HEK293 (cell line): Measurements from ENCODE around the gene GRAP2.

Source experiments
- PRDM4 ChIP-seq: fragments of 450-650 bp; formaldehyde crosslinking; IDR thresholded peaks from 2 replicates; pipeline ENCODE4 v1.5.1; 2017; ENCODE audit warnings: missing biosample characterization, missing genetic modification characterization
- TRIM28 ChIP-seq: IDR thresholded peaks from 2 replicates; pipeline ENCODE4 v1.6.1; 2011; ENCODE audit warnings: low read length, control low read depth, borderline replicate concordance
- ZBTB49 ChIP-seq: fragments of 450-650 bp; formaldehyde crosslinking; IDR thresholded peaks from 2 replicates; pipeline ENCODE4 v1.5.1; 2016; ENCODE audit warnings: missing biosample characterization, missing genetic modification characterization, low read depth
- ZFP3 ChIP-seq: fragments of 450-650 bp; formaldehyde crosslinking; IDR thresholded peaks from 2 replicates; pipeline ENCODE4 v1.5.1; 2016; ENCODE audit warnings: low read depth, missing biosample characterization, missing genetic modification characterization
- ZNF138 ChIP-seq: fragments of 450-650 bp; formaldehyde crosslinking; IDR thresholded peaks from 2 replicates; pipeline ENCODE4 v1.5.1; 2016; ENCODE audit warnings: missing biosample characterization, missing genetic modification characterization, borderline replicate concordance
- ZNF16 ChIP-seq: fragments of 450-650 bp; formaldehyde crosslinking; IDR thresholded peaks from 2 replicates; pipeline ENCODE4 v1.5.1; 2016; ENCODE audit warnings: low read depth, missing biosample characterization, missing genetic modification characterization
- ZNF623 ChIP-seq: fragments of 450-650 bp; formaldehyde crosslinking; IDR thresholded peaks from 2 replicates; pipeline ENCODE4 v1.5.1; 2016; ENCODE audit warnings: missing biosample characterization, missing genetic modification characterization
- ZNF785 ChIP-seq: fragments of 450-650 bp; formaldehyde crosslinking; IDR thresholded peaks from 2 replicates; pipeline ENCODE4 v1.5.1; 2016; ENCODE audit warnings: missing biosample characterization, missing genetic modification characterization
- ZNF792 ChIP-seq: fragments of 450-650 bp; formaldehyde crosslinking; IDR thresholded peaks from 2 replicates; pipeline ENCODE4 v1.5.1; 2016; ENCODE audit warnings: missing biosample characterization, missing genetic modification characterization
- TF ChIP-seq, protein P1 (sequence below): fragments of 450-650 bp; formaldehyde crosslinking; IDR thresholded peaks from 2 replicates; pipeline ENCODE4 v1.5.1; 2016; ENCODE audit warnings: missing biosample characterization, missing genetic modification characterization

- TF ChIP-seq ZNF138 (tag by site-specific recombination) (no peak), TRIM28 (no peak), ZFP3 (tag by site-specific recombination) (no peak), ZNF623 (tag by site-specific recombination) (no peak), ZNF785 (tag by site-specific recombination) (no peak), ZNF16 (tag by site-specific recombination) (no peak), ZNF792 (tag by site-specific recombination) (no peak), ZBTB49 (tag by site-specific recombination) (no peak), PRDM4 (tag by site-specific recombination) (no peak)
- TF ChIP-seq, protein P1, sequence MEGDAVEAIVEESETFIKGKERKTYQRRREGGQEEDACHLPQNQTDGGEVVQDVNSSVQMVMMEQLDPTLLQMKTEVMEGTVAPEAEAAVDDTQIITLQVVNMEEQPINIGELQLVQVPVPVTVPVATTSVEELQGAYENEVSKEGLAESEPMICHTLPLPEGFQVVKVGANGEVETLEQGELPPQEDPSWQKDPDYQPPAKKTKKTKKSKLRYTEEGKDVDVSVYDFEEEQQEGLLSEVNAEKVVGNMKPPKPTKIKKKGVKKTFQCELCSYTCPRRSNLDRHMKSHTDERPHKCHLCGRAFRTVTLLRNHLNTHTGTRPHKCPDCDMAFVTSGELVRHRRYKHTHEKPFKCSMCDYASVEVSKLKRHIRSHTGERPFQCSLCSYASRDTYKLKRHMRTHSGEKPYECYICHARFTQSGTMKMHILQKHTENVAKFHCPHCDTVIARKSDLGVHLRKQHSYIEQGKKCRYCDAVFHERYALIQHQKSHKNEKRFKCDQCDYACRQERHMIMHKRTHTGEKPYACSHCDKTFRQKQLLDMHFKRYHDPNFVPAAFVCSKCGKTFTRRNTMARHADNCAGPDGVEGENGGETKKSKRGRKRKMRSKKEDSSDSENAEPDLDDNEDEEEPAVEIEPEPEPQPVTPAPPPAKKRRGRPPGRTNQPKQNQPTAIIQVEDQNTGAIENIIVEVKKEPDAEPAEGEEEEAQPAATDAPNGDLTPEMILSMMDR (tag by site-specific recombination) = no peak
Observed at GRCh38 chr22:39932166-39932565, 31.3 kb downstream of the GRAP2 start.
